Measurements from ENCODE around the gene ENAM.
A peak's percentile ranks its signal among the peaks of the same experiment; 100 is the strongest.

ENAM gene

GRCh38 chr4:70674191-70674590 is 45.6 kb downstream of the ENAM start:
- no peak overlapping the region for H3K4me2 ChIP-seq (ENCODE audit: low read depth, low read length)
- H2AFZ ChIP-seq (ENCODE audit: low read length) = no peak overlapping the region
- no peak overlapping the region for H3K4me3 ChIP-seq (ENCODE audit: low read length)
- H3K4me1 ChIP-seq (ENCODE audit: low read length) = peaks cover 50% of the 10 kb centered on the region
- no peaks in the 10 kb centered on the region for H4K20me1 ChIP-seq (ENCODE audit: insufficient read depth, low read length)
- no peaks in the 10 kb centered on the region for H3K36me3 ChIP-seq (replicated peaks; ENCODE audit: insufficient read depth, low read length)
- H3K9me3 ChIP-seq (replicated peaks; ENCODE audit: insufficient read depth, low read length) = no peaks in the 10 kb centered on the region
- DNase-seq = no peak
- H3K9ac ChIP-seq (ENCODE audit: low read length) = no peak overlapping the region
- no peaks in the 10 kb centered on the region for H3K27me3 ChIP-seq (replicated peaks; ENCODE audit: insufficient read depth, low read length)
- H3K9me2 ChIP-seq (replicated peaks; ENCODE audit: insufficient read depth, low read length) = no peaks in the 10 kb centered on the region
- 0 out of 2 replicates have a peak, but pooled peaks cover 6% of the 10 kb centered on the region for H3K79me2 ChIP-seq (ENCODE audit: low read length)
- TF ChIP-seq CTCF (IDR thresholded peaks at IDR 0.05; ENCODE audit: low read length) = no peak
- TF ChIP-seq EZH2phosphoT487 (IDR thresholded peaks at IDR 0.05; ENCODE audit: low read length) = no peak
- TF ChIP-seq EZH2 (optimal IDR thresholded peaks at IDR 0.05; ENCODE audit: low read depth, low read length) = no peak
- peaks cover 23% of the 10 kb centered on the region for H3F3A ChIP-seq (ENCODE audit: insufficient read depth, low read length)
- H3K27ac ChIP-seq (ENCODE audit: low read length) = no peak overlapping the region

- Histone ChIP-seq H2AFZ (ENCODE audit: low read length) (no peak overlapping the region), H3K79me2 (ENCODE audit: low read length) (peaks cover 6% of the 10 kb centered on the region; the same call in 1 of the 2 replicates), H3K4me2 (ENCODE audit: low read depth, low read length) (no peak overlapping the region), H3F3A (ENCODE audit: insufficient read depth, low read length) (peaks cover 28% of the 10 kb centered on the region), H3K4me3 (ENCODE audit: low read length) (no peak overlapping the region), H3K4me1 (ENCODE audit: low read length) (peaks cover 50% of the 10 kb centered on the region), H3K9ac (ENCODE audit: low read length) (no peak overlapping the region), H3K27me3 (replicated peaks; ENCODE audit: insufficient read depth, low read length) (no peaks in the 10 kb centered on the region), H3K36me3 (replicated peaks; ENCODE audit: insufficient read depth, low read length) (no peaks in the 10 kb centered on the region), H3K9me2 (replicated peaks; ENCODE audit: insufficient read depth, low read length) (no peaks in the 10 kb centered on the region), H4K20me1 (ENCODE audit: insufficient read depth, low read length) (no peaks in the 10 kb centered on the region), H3K9me3 (replicated peaks; ENCODE audit: insufficient read depth, low read length) (no peaks in the 10 kb centered on the region), H3K27ac (ENCODE audit: low read length) (no peak overlapping the region)
- TF ChIP-seq EZH2phosphoT487 (IDR thresholded peaks at IDR 0.05; ENCODE audit: low read length) = no peak
- TF ChIP-seq EZH2 (optimal IDR thresholded peaks at IDR 0.05; ENCODE audit: low read depth, low read length) = no peak
- no peak for TF ChIP-seq CTCF (IDR thresholded peaks at IDR 0.05; ENCODE audit: low read length)
- no peak for DNase-seq
Observed at GRCh38 chr4:70674731-70675130, 46.2 kb downstream of the ENAM start.

- Histone ChIP-seq H3K36me3 (replicated peaks; ENCODE audit: insufficient read depth, low read length) (no peaks in the 10 kb centered on the region), H3K4me1 (ENCODE audit: low read length) (peaks cover 53% of the 10 kb centered on the region), H3K9ac (ENCODE audit: low read length) (no peak overlapping the region), H4K20me1 (ENCODE audit: insufficient read depth, low read length) (no peaks in the 10 kb centered on the region), H3K79me2 (ENCODE audit: low read length) (peaks cover 16% of the 10 kb centered on the region), H3K27me3 (replicated peaks; ENCODE audit: insufficient read depth, low read length) (no peaks in the 10 kb centered on the region), H3K27ac (ENCODE audit: low read length) (peak overlapping the region; percentile 99; the same call in 1 of the 2 replicates), H3K9me3 (replicated peaks; ENCODE audit: insufficient read depth, low read length) (no peaks in the 10 kb centered on the region), H3K4me2 (ENCODE audit: low read depth, low read length) (no peak overlapping the region), H3F3A (ENCODE audit: insufficient read depth, low read length) (peaks cover 45% of the 10 kb centered on the region), H3K4me3 (ENCODE audit: low read length) (no peak overlapping the region), H2AFZ (ENCODE audit: low read length) (no peak overlapping the region), H3K9me2 (replicated peaks; ENCODE audit: insufficient read depth, low read length) (no peaks in the 10 kb centered on the region)
- TF ChIP-seq EZH2phosphoT487 (IDR thresholded peaks at IDR 0.05; ENCODE audit: low read length) = no peak
- TF ChIP-seq EZH2 (optimal IDR thresholded peaks at IDR 0.05; ENCODE audit: low read depth, low read length) = no peak
- no peak for TF ChIP-seq CTCF (IDR thresholded peaks at IDR 0.05; ENCODE audit: low read length)
- DNase-seq = no peak
Observed at GRCh38 chr4:70676554-70677090, 48.1 kb downstream of the ENAM start.
